ENCODE measurements around the gene SLX9. TPM values are rescaled to one million over a fixed set of nuclear protein-coding genes. Genes with fewer than 3 reads are reported as not detected.

The SLX9 gene
- total RNA-seq, 1 donor from 2014 or later: 38.8 TPM

GRCh38 chr21:44890961-44891541, 48.8 kb upstream of the SLX9 start:
- no peaks in the 10 kb centered on the region for H3K4me1 ChIP-seq (ENCODE audit: insufficient read depth, low read length)
- no peaks in the 10 kb centered on the region for H3K79me2 ChIP-seq (ENCODE audit: insufficient read depth, low read length)
- H3K4me3 Mint-ChIP-seq (ENCODE audit: unreplicated experiment): no peak overlapping the region
- peaks cover 62% of the 10 kb centered on the region for H3K27me3 Mint-ChIP-seq (ENCODE audit: low read depth, unreplicated experiment)
- TF ChIP-seq CTCF (IDR thresholded peaks at IDR 0.05; ENCODE audit: insufficient read depth, low read depth, low read length): no peak
- no peak for TF ChIP-seq EZH2 (IDR thresholded peaks at IDR 0.05; ENCODE audit: insufficient read depth, low read length)
- no peak overlapping the region for H3K27ac Mint-ChIP-seq (ENCODE audit: unreplicated experiment)
- DNase-seq (ENCODE audit: low read depth): no peak
- H3K9ac ChIP-seq (ENCODE audit: low read length): no peak overlapping the region
- FAIRE-seq: no peak
- peaks cover 1% of the 10 kb centered on the region for H3K9me3 Mint-ChIP-seq (ENCODE audit: unreplicated experiment)
- H3K9me3 ChIP-seq (ENCODE audit: insufficient read depth, low read depth, low read length): no peaks in the 10 kb centered on the region
- peaks cover 6% of the 10 kb centered on the region for H4K20me1 ChIP-seq (ENCODE audit: insufficient read depth, low read length)
- no peak overlapping the region for H3K27ac ChIP-seq (ENCODE audit: low read depth, low read length)
- no peaks in the 10 kb centered on the region for H3K36me3 Mint-ChIP-seq (ENCODE audit: low read depth, unreplicated experiment)
- peaks cover 25% of the 10 kb centered on the region for H3K27me3 ChIP-seq (ENCODE audit: insufficient read depth, low read length)
- no peaks in the 10 kb centered on the region for H3K36me3 ChIP-seq (ENCODE audit: insufficient read depth, low read length)
- H3K4me1 Mint-ChIP-seq (ENCODE audit: low read depth, unreplicated experiment): no peaks in the 10 kb centered on the region
- no peak overlapping the region for H3K4me3 ChIP-seq (ENCODE audit: insufficient read depth, low read depth, low read length)
- H2AFZ ChIP-seq (ENCODE audit: low read depth, low read length): no peak overlapping the region
- no peak overlapping the region for H3K4me2 ChIP-seq (ENCODE audit: low read length)

DNA sequence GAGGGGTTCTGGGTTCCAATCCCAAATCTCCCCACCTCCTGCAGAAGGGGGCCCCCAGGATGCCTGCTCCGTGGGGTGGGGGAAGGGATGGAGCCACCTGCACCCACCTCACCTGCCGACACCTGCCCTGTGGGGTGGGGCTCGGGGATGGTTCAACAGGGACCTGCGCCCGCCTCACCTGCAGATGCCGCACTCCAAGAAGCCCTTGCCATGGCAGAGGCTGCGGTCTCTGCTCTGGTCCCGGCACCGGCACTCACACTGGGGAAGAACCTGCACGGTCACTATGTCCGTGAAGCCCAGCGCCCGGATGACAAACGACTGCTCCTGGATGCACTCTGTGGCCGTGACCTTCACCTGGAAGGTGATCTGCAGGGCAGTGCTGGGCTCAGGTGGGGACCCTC, 48.2 kb upstream of the SLX9 start:
- Histone ChIP-seq H3K4me2 (ENCODE audit: low read length) (no peak overlapping the region), H3K27ac (ENCODE audit: low read depth, low read length) (no peak overlapping the region), H3K4me1 (ENCODE audit: insufficient read depth, low read length) (no peaks in the 10 kb centered on the region), H3K9me3 (ENCODE audit: insufficient read depth, low read depth, low read length) (no peaks in the 10 kb centered on the region), H2AFZ (ENCODE audit: low read depth, low read length) (no peak overlapping the region), H3K36me3 (ENCODE audit: insufficient read depth, low read length) (no peaks in the 10 kb centered on the region), H3K79me2 (ENCODE audit: insufficient read depth, low read length) (no peaks in the 10 kb centered on the region), H4K20me1 (ENCODE audit: insufficient read depth, low read length) (peaks cover 6% of the 10 kb centered on the region), H3K27me3 (ENCODE audit: insufficient read depth, low read length) (peaks cover 25% of the 10 kb centered on the region), H3K9ac (ENCODE audit: low read length) (no peak overlapping the region), H3K4me3 (ENCODE audit: insufficient read depth, low read depth, low read length) (no peak overlapping the region)
- peaks cover 59% of the 10 kb centered on the region for H3K27me3 Mint-ChIP-seq (ENCODE audit: low read depth, unreplicated experiment)
- no peaks in the 10 kb centered on the region for H3K4me1 Mint-ChIP-seq (ENCODE audit: low read depth, unreplicated experiment)
- TF ChIP-seq CTCF (IDR thresholded peaks at IDR 0.05; ENCODE audit: insufficient read depth, low read depth, low read length): no peak
- TF ChIP-seq EZH2 (IDR thresholded peaks at IDR 0.05; ENCODE audit: insufficient read depth, low read length): no peak
- FAIRE-seq (no peak), DNase-seq (ENCODE audit: low read depth) (no peak)
- H3K9me3 Mint-ChIP-seq (ENCODE audit: unreplicated experiment): peaks cover 2% of the 10 kb centered on the region
- no peak overlapping the region for H3K4me3 Mint-ChIP-seq (ENCODE audit: unreplicated experiment)
- no peaks in the 10 kb centered on the region for H3K36me3 Mint-ChIP-seq (ENCODE audit: low read depth, unreplicated experiment)
- H3K27ac Mint-ChIP-seq (ENCODE audit: unreplicated experiment): no peak overlapping the region

- no peaks in the 10 kb centered on the region for H3K36me3 Mint-ChIP-seq (ENCODE audit: low read depth, unreplicated experiment)
- peaks cover 55% of the 10 kb centered on the region for H3K27me3 Mint-ChIP-seq (ENCODE audit: low read depth, unreplicated experiment)
- no peaks in the 10 kb centered on the region for H3K9me3 ChIP-seq (ENCODE audit: insufficient read depth, low read depth, low read length)
- H3K4me1 ChIP-seq (ENCODE audit: insufficient read depth, low read length): no peaks in the 10 kb centered on the region
- TF ChIP-seq CTCF (IDR thresholded peaks at IDR 0.05; ENCODE audit: insufficient read depth, low read depth, low read length) (no peak), EZH2 (IDR thresholded peaks at IDR 0.05; ENCODE audit: insufficient read depth, low read length) (no peak)
- H2AFZ ChIP-seq (ENCODE audit: low read depth, low read length): no peak overlapping the region
- FAIRE-seq (no peak), DNase-seq (ENCODE audit: low read depth) (no peak)
- H3K4me3 ChIP-seq (ENCODE audit: insufficient read depth, low read depth, low read length): no peak overlapping the region
- H3K27ac Mint-ChIP-seq (ENCODE audit: unreplicated experiment): no peak overlapping the region
- no peaks in the 10 kb centered on the region for H3K36me3 ChIP-seq (ENCODE audit: insufficient read depth, low read length)
- peaks cover 24% of the 10 kb centered on the region for H3K27me3 ChIP-seq (ENCODE audit: insufficient read depth, low read length)
- H4K20me1 ChIP-seq (ENCODE audit: insufficient read depth, low read length): peaks cover 6% of the 10 kb centered on the region
- peaks cover 2% of the 10 kb centered on the region for H3K9me3 Mint-ChIP-seq (ENCODE audit: unreplicated experiment)
- no peak overlapping the region for H3K4me3 Mint-ChIP-seq (ENCODE audit: unreplicated experiment)
- no peak overlapping the region for H3K9ac ChIP-seq (ENCODE audit: low read length)
- no peaks in the 10 kb centered on the region for H3K79me2 ChIP-seq (ENCODE audit: insufficient read depth, low read length)
- no peaks in the 10 kb centered on the region for H3K4me1 Mint-ChIP-seq (ENCODE audit: low read depth, unreplicated experiment)
- H3K4me2 ChIP-seq (ENCODE audit: low read length): no peak overlapping the region
- no peak overlapping the region for H3K27ac ChIP-seq (ENCODE audit: low read depth, low read length)
Observed at GRCh38 chr21:44892095-44892494, 47.7 kb upstream of the SLX9 start.

Measured in astrocyte (in vitro differentiated cells and primary cell).